H1 (cell line): ENCODE measurements around the gene PRKCZ. TPM values are rescaled to one million over a fixed set of nuclear protein-coding genes. Genes with fewer than 3 reads are reported as not detected.

Experiments used
- CTCF ChIA-PET: fragments of 300-600 bp; sonication (Branson Sonifier 250); formaldehyde crosslinking; loops from one replicate; lab custom pipeline; 2021; ENCODE audit not compliant: partially characterized antibody; lab: Charles Lee
- POLR2A ChIA-PET: fragments of 300-600 bp; sonication (Branson Sonifier 250); formaldehyde crosslinking; loops from one replicate; lab custom pipeline; 2021; ENCODE audit warnings: inconsistent platforms; ENCODE audit not compliant: partially characterized antibody; lab: Charles Lee
- DNase-seq, 2 experiments: peaks; one replicate each; pipeline versions ENCODE4 v3.0.0 to v3.0.0-alpha.2; 2010 to 2022; ENCODE audit warnings: low spot score in 2 of 2, low read depth in 1 of 2, mixed read lengths in 1 of 2
- FAIRE-seq: peaks from 2 replicates; lab custom pipeline; 2011; peaks lifted over from hg19 to GRCh38; lab: Jason Lieb, UNC
- H2AFZ ChIP-seq: 2 replicates; pipeline ENCODE4 v1.8.1; 2012; ENCODE audit warnings: low read length, inconsistent platforms
- H2AK5ac ChIP-seq: 2 replicates; pipeline ENCODE4 v1.6.1; 2013; ENCODE audit warnings: low read depth, low read length
- H2BK120ac ChIP-seq: replicated peaks from 2 replicates; pipeline ENCODE3; 2013; ENCODE audit warnings: low read depth, low read length, inconsistent platforms
- H2BK12ac ChIP-seq: 2 replicates; pipeline ENCODE4 v1.6.1; 2013; ENCODE audit warnings: low read depth, low read length
- H2BK15ac ChIP-seq: 2 replicates; pipeline ENCODE4 v1.6.1; 2013; ENCODE audit warnings: low read length
- H2BK20ac ChIP-seq: 2 replicates; pipeline ENCODE4 v1.6.1; 2013; ENCODE audit warnings: low read length
- H2BK5ac ChIP-seq: 2 replicates; pipeline ENCODE4 v1.6.1; 2013; ENCODE audit warnings: low read depth, low read length
- H3K14ac ChIP-seq: 2 replicates; pipeline ENCODE4 v1.6.1; 2013; ENCODE audit warnings: inconsistent platforms; ENCODE audit not compliant: insufficient read length
- H3K18ac ChIP-seq: 2 replicates; pipeline ENCODE4 v1.6.1; 2013; ENCODE audit warnings: low read length; ENCODE audit errors: extremely low read depth
- H3K23ac ChIP-seq: 2 replicates; pipeline ENCODE4 v1.6.1; 2013; ENCODE audit warnings: inconsistent platforms; ENCODE audit not compliant: insufficient read length
- H3K23me2 ChIP-seq: 2 replicates; pipeline ENCODE4 v1.6.1; 2013; ENCODE audit warnings: low read depth, low read length
- H3K27ac ChIP-seq: 2 replicates; pipeline ENCODE4 v1.6.1; 2011; ENCODE audit warnings: low read depth, low read length, inconsistent platforms
- H3K27me3 ChIP-seq, 4 experiments: replicated peaks in 1 of 4; 1 replicate in 1 of 4; 2 replicates in 3 of 4; pipeline versions ENCODE4 v1.6.1 to v1.8.1; 2011 to 2013; ENCODE audit warnings: low read length in 3 of 4, mild to moderate bottlenecking in 3 of 4, inconsistent platforms in 2 of 4, mixed read lengths in 2 of 4, moderate library complexity in 1 of 4; ENCODE audit not compliant: control insufficient read depth in 3 of 4, insufficient read depth in 3 of 4; ENCODE audit errors: extremely low read depth in 1 of 4
- H3K36me3 ChIP-seq, 4 experiments: 2 replicates each; pipeline versions ENCODE4 v1.6.1 to v1.8.1; 2011 to 2013; ENCODE audit warnings: mild to moderate bottlenecking in 4 of 4, low read length in 3 of 4, moderate library complexity in 2 of 4, control low read depth in 1 of 4, inconsistent platforms in 1 of 4; ENCODE audit not compliant: insufficient read depth in 4 of 4, control insufficient read depth in 2 of 4
- H3K4ac ChIP-seq: replicated peaks from 2 replicates; pipeline ENCODE3; 2013; ENCODE audit warnings: low read length, low read depth, mixed read lengths, inconsistent platforms; ENCODE audit not compliant: insufficient read length
- H3K4me1 ChIP-seq, 4 experiments: replicated peaks in 1 of 4; 1 replicate in 1 of 4; 2 replicates in 3 of 4; pipeline versions ENCODE4 v1.6.1 to v1.8.1; 2011 to 2013; ENCODE audit warnings: low read length in 3 of 4, inconsistent platforms in 2 of 4, mixed read lengths in 1 of 4; ENCODE audit not compliant: insufficient read depth in 4 of 4, control insufficient read depth in 3 of 4
- H3K4me2 ChIP-seq, 2 experiments: 2 replicates each; pipeline versions ENCODE4 v1.6.1 to v1.8.1; 2011 to 2013; ENCODE audit warnings: low read depth in 2 of 2, low read length in 2 of 2, control low read depth in 1 of 2, inconsistent platforms in 1 of 2, mild to moderate bottlenecking in 1 of 2; ENCODE audit not compliant: insufficient read depth in 1 of 2
- H3K4me3 ChIP-seq, 4 experiments: fragments of 200-600, 300-600 bp in 1 of 4; sonication (generic), shearing (Covaris generic), sonication (Bioruptor Twin) in 1 of 4; 2 replicates each; pipeline versions ENCODE4 v1.5.1 to v1.8.1; 2011 to 2016; ENCODE audit warnings: low read length in 4 of 4, low read depth in 3 of 4, control low read depth in 2 of 4, inconsistent platforms in 2 of 4, mild to moderate bottlenecking in 2 of 4, mixed read lengths in 1 of 4, moderate library complexity in 1 of 4; ENCODE audit not compliant: insufficient read depth in 2 of 4; ENCODE audit errors: extremely low read depth in 1 of 4
- H3K56ac ChIP-seq: replicated peaks from 2 replicates; pipeline ENCODE3; 2013; ENCODE audit warnings: low read depth, mild to moderate bottlenecking, mixed read lengths, low read length, inconsistent platforms; ENCODE audit not compliant: insufficient read length
- H3K79me1 ChIP-seq: 2 replicates; pipeline ENCODE4 v1.6.1; 2013; ENCODE audit warnings: low read depth, low read length, control low read depth
- H3K79me2 ChIP-seq, 2 experiments: 2 replicates each; pipeline versions ENCODE4 v1.6.1 to v1.8.1; 2012 to 2013; ENCODE audit warnings: low read length in 2 of 2, mild to moderate bottlenecking in 2 of 2, inconsistent platforms in 1 of 2; ENCODE audit not compliant: insufficient read depth in 2 of 2, control insufficient read depth in 1 of 2
- H3K9ac ChIP-seq, 4 experiments: replicated peaks in 1 of 4; 1 replicate in 1 of 4; 2 replicates in 3 of 4; pipeline versions ENCODE4 v1.6.1 to v1.8.1; 2011 to 2013; ENCODE audit warnings: low read depth in 3 of 4, low read length in 3 of 4, control low read depth in 2 of 4, mild to moderate bottlenecking in 2 of 4, moderate library complexity in 2 of 4, inconsistent platforms in 1 of 4; ENCODE audit errors: extremely low read depth in 1 of 4
- H3K9me3 ChIP-seq, 2 experiments: 2 replicates each; pipeline versions ENCODE4 v1.6.1 to v1.8.1; 2012 to 2013; ENCODE audit warnings: mild to moderate bottlenecking in 2 of 2, moderate library complexity in 2 of 2, control low read depth in 1 of 2, inconsistent platforms in 1 of 2, low read depth in 1 of 2, low read length in 1 of 2, mixed read lengths in 1 of 2; ENCODE audit not compliant: insufficient read depth in 2 of 2
- H4K20me1 ChIP-seq, 2 experiments: replicated peaks in 1 of 2; 2 replicates each; pipeline versions ENCODE3 to v1.8.1; 2011 to 2013; ENCODE audit warnings: inconsistent platforms in 2 of 2, low read length in 2 of 2, mild to moderate bottlenecking in 1 of 2; ENCODE audit not compliant: insufficient read depth in 2 of 2, control insufficient read depth in 1 of 2
- H4K5ac ChIP-seq: 2 replicates; pipeline ENCODE4 v1.6.1; 2013; ENCODE audit warnings: low read length, low read depth, mixed read lengths, inconsistent platforms; ENCODE audit not compliant: insufficient read length
- H4K8ac ChIP-seq: 2 replicates; pipeline ENCODE4 v1.8.0; 2013; ENCODE audit warnings: mild to moderate bottlenecking, moderate library complexity, low read length, inconsistent platforms; ENCODE audit not compliant: insufficient read depth; ENCODE audit errors: extremely low read depth
- H4K91ac ChIP-seq: replicated peaks from 2 replicates; pipeline ENCODE3; 2013; ENCODE audit warnings: low read length, mixed read lengths, inconsistent platforms; ENCODE audit not compliant: insufficient read length
- CBX8 ChIP-seq: fragments of 300-800, 300-1000 bp; sonication (generic); IDR thresholded peaks from 2 replicates; pipeline ENCODE4 v1.7.1; 2016; ENCODE audit warnings: low read depth, low read length, borderline replicate concordance
- GABPA ChIP-seq: IDR thresholded peaks from 2 replicates; pipeline ENCODE4 v1.6.1; 2011; ENCODE audit warnings: mild to moderate bottlenecking, low read length, moderate library complexity, borderline replicate concordance; ENCODE audit not compliant: insufficient read depth
- HDAC2 ChIP-seq, 2 experiments: fragments of 300-600 bp in 1 of 2; sonication (generic) in 1 of 2; IDR thresholded peaks; 2 replicates each; pipeline ENCODE4 v1.6.1; 2011 to 2012; ENCODE audit warnings: low read depth in 2 of 2, low read length in 2 of 2, mild to moderate bottlenecking in 2 of 2, moderate library complexity in 2 of 2, borderline replicate concordance in 1 of 2, inconsistent platforms in 1 of 2
- PHF8 ChIP-seq: fragments of 200-600 bp; sonication (generic); conservative IDR thresholded peaks from 2 replicates; pipeline ENCODE4 v1.7.1; 2012; ENCODE audit warnings: low read depth, mild to moderate bottlenecking, inconsistent platforms, low read length, moderate library complexity
- RBBP5 ChIP-seq: IDR thresholded peaks from 2 replicates; pipeline ENCODE4 v1.7.1; 2012; ENCODE audit warnings: low read depth, mild to moderate bottlenecking, inconsistent platforms, low read length, moderate library complexity, borderline replicate concordance
- SIN3A ChIP-seq, 2 experiments: IDR thresholded peaks in 1 of 2; conservative IDR thresholded peaks in 1 of 2; 2 replicates each; pipeline ENCODE4 v1.6.1; 2011 to 2012; ENCODE audit warnings: low read length in 2 of 2, improper control_type of control experiment in 1 of 2, low read depth in 1 of 2, mild to moderate bottlenecking in 1 of 2
- WGBS, 2 experiments: shearing (Covaris generic) in 1 of 2; methylation state at CpG; one replicate each; pipeline versions ENCODE4 v1.1.6 to v1.1.7; 2013 to 2015; ENCODE audit warnings: low lambda C conversion rate in 2 of 2, mixed read lengths in 2 of 2, inconsistent platforms in 1 of 2, low coverage in 1 of 2, missing lambda C conversion rate in 1 of 2; ENCODE audit not compliant: insufficient replicate concordance in 2 of 2, insufficient coverage in 1 of 2, insufficient read length in 1 of 2; ENCODE audit errors: extremely low coverage in 1 of 2, missing lambda C conversion rate in 1 of 2; 5-methylcytosine and 5-hydroxymethylcytosine counted together
- polyA plus RNA-seq, 7 experiments: library from polyadenylated mRNA; depleted of rRNA in 3 of 7; stranded (reverse) in 5 of 7; unstranded in 2 of 7; fragments of >200 nt in 5 of 7; fragments of 200-250 nt in 2 of 7; gene quantifications; 1 replicate in 5 of 7; 2 replicates in 1 of 7; 4 replicates in 1 of 7; pipeline versions ENCODE4 v1.2.1 to v1.2.3, GENCODE V29; 2011 to 2013; ENCODE audit warnings: missing spikeins in 2 of 7, mixed read lengths in 2 of 7
- total RNA-seq: library from RNA; stranded (reverse); fragmentation: NEBNext Ultra II Directional; extraction: Animal tissue kit (Norgen Biotek cat#: 25700); gene quantifications from 2 replicates; pipeline ENCODE4 v1.2.1, GENCODE V29; 2021
- TF ChIP-seq, protein P1 (sequence below): IDR thresholded peaks from 2 replicates; pipeline ENCODE4 v1.6.1; 2012; ENCODE audit warnings: inconsistent platforms

PRKCZ gene
- total and polyA plus RNA-seq, 2 of the 8 experiments (the other 6 are each of a cell fraction or from before 2014, with no cell fraction given): 37.4 to 45.1 TPM

DNA sequence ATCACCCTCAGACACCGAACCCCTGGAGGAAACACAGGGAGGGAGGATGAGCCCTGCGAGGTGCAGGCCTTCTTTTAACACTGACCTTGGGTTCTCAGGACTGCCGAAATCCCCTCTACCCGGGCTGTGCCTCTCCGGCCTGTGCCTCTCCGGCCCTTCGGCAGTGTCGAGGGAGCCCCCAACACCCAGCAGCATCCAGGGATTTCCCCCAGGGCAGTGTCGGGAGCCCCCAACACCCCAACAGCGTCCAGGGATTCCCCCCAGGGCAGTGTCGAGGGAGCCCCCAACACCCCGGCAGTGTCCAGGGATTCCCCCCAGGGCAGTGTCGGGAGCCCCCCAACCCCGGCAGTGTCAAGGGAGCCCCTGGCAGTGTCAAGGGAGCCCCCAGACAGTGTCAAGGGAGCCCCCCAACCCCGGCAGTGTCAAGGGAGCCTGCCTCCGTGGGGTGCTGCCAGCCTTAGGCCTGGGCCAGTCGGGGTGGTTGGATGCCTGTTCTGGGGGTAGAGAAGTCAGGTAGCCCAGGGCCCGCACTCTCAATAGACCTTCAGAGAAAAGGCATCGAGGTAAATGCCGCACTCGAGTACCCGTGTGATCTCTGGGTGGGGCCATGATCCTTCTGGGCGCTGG, 57.5 kb downstream of the PRKCZ start:
- Histone ChIP-seq H2BK120ac (no peak overlapping the region), H3K9me3 (no peaks in the 10 kb centered on the region), H3K36me3 (peaks cover 0 to 7% (median 3%) of the 10 kb centered on the region in 4 experiments; a peak in 2 of 8 replicates), H3K27me3 (no peaks in the 10 kb centered on the region), H2BK5ac (no peak overlapping the region), H2BK12ac (no peak overlapping the region), H4K91ac (no peak overlapping the region), H3K23me2 (no peaks in the 10 kb centered on the region), H3K18ac (no peak overlapping the region), H3K14ac (no peak overlapping the region), H3K4ac (no peak overlapping the region), H3K4me1 (no peaks in the 10 kb centered on the region; a peak in 1 of 7 replicates), H3K79me1 (peaks cover 5% of the 10 kb centered on the region), H3K9ac (no peak overlapping the region), H2AK5ac (no peak overlapping the region), H3K56ac (no peak overlapping the region), H4K5ac (no peak overlapping the region), H3K79me2 (no peaks in the 10 kb centered on the region), H3K27ac (no peak overlapping the region), H4K8ac (peak overlapping the region; percentile 11), H2BK20ac (no peak overlapping the region), H2BK15ac (no peak overlapping the region), H3K23ac (no peak overlapping the region), H3K4me2 (no peak overlapping the region), H3K4me3 (no peak overlapping the region), H4K20me1 (peaks cover 8 to 16% of the 10 kb centered on the region in 2 experiments), H2AFZ (no peak overlapping the region)
- TF ChIP-seq PHF8 (no peak), GABPA (no peak), SIN3A (conservative IDR thresholded peaks at IDR 0.05 in 1 of 2, IDR thresholded peaks at IDR 0.05 in 1 of 2; ENCODE audit: low read depth in 1 of 2, low read length in 2 of 2) (no peak), HDAC2 (IDR thresholded peaks at IDR 0.05; ENCODE audit: borderline replicate concordance in 1 of 2, low read depth in 2 of 2, low read length in 2 of 2) (no peak), CBX8 (no peak), RBBP5 (no peak)
- TF ChIP-seq, protein P1, sequence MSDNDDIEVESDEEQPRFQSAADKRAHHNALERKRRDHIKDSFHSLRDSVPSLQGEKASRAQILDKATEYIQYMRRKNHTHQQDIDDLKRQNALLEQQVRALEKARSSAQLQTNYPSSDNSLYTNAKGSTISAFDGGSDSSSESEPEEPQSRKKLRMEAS: no peak
- POLR2A ChIA-PET: no interaction called here
- WGBS, 2 experiments: 86% methylated on average over 16 of the region's 23 CpGs; no CpG with 5 or more reads in 1 of the 2 experiments
- DNase-seq (no peak), FAIRE-seq (no peak)
- CTCF ChIA-PET: interaction anchor here (1.2 to 5.6 kb wide), 3 partner anchors 32 to 56 kb away, joined by 4 to 58 read pairs (median 9); no protein-coding TSS in a partner anchor
